Right atrium auricular region (tissue), 2 donors: ENCODE measurements around the gene C16orf96. TPM values are rescaled to one million over a fixed set of nuclear protein-coding genes. Genes with fewer than 3 reads are reported as not detected.

Source experiments
- DNase-seq: peaks from one replicate; pipeline ENCODE4 v3.0.0-alpha.2; 2019; ENCODE audit warnings: low spot score
- H3K27ac ChIP-seq, 2 donors: fragments of 200-600 bp; sonication (generic); 1 replicate in 1 of 2; 2 replicates in 1 of 2; pipeline ENCODE4 v1.5.1; 2016 to 2019
- H3K27me3 ChIP-seq, 2 donors: fragments of 200-600 bp; sonication (generic); one replicate each; pipeline versions ENCODE4 v1.5.1 to v1.6.0; 2017 to 2019
- H3K36me3 ChIP-seq: fragments of 200-600 bp; sonication (generic); one replicate; pipeline ENCODE4 v1.5.1; 2016
- H3K4me1 ChIP-seq, 2 donors: fragments of 200-600 bp; sonication (generic); one replicate each; pipeline versions ENCODE4 v1.5.1 to v1.6.0; 2017 to 2019
- H3K4me3 ChIP-seq, 2 donors: fragments of 200-600 bp; sonication (generic); 1 replicate in 1 of 2; 2 replicates in 1 of 2; pipeline ENCODE4 v1.5.1; 2017 to 2019; ENCODE audit warnings: mild to moderate bottlenecking in 1 of 2, moderate library complexity in 1 of 2
- H3K9me3 ChIP-seq, 2 donors: fragments of 200-600 bp; sonication (generic); one replicate each; pipeline ENCODE4 v1.5.1; 2019
- total RNA-seq, 2 donors: library from RNA; depleted of rRNA; stranded (reverse); fragments of >200 nt; gene quantifications; one replicate each; pipeline ENCODE4 v1.1.0, GENCODE V29; 2016
- TF ChIP-seq, protein P1 (sequence below), 2 donors: fragments of 200-600 bp; sonication (generic); IDR thresholded peaks; one replicate each; pipeline ENCODE4 v1.5.1; 2019; ENCODE audit warnings: antibody characterized with exemption in 2 of 2

C16orf96 gene
- total RNA-seq, 2 donors from 2014 or later, result 0.24 TPM; not detected in 1

DNA sequence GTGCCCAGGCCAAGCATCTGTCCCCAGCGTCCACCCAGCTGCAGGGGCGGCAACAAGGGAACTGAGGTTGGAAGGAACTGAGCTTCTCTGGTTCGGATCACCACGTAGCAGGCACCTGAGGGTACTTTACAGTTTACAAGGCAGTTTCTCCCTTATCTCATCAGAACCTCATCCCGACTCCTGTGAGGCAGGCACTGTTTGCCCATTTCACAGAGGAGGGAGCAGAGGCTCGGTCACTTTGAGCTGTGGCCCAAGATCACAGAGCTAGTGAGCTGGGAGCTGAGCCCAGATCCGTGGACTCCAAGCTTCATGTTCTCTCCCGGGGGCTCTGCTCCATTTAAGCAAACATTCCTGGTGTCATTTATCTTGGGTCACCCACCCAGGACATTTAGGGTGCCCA, 43.4 kb downstream of the C16orf96 start:
- no peak overlapping the region for H3K27ac ChIP-seq
- H3K36me3 ChIP-seq, result no peaks in the 10 kb centered on the region
- H3K4me3 ChIP-seq, result no peak overlapping the region
- no peaks in the 10 kb centered on the region for H3K9me3 ChIP-seq
- TF ChIP-seq, protein P1, sequence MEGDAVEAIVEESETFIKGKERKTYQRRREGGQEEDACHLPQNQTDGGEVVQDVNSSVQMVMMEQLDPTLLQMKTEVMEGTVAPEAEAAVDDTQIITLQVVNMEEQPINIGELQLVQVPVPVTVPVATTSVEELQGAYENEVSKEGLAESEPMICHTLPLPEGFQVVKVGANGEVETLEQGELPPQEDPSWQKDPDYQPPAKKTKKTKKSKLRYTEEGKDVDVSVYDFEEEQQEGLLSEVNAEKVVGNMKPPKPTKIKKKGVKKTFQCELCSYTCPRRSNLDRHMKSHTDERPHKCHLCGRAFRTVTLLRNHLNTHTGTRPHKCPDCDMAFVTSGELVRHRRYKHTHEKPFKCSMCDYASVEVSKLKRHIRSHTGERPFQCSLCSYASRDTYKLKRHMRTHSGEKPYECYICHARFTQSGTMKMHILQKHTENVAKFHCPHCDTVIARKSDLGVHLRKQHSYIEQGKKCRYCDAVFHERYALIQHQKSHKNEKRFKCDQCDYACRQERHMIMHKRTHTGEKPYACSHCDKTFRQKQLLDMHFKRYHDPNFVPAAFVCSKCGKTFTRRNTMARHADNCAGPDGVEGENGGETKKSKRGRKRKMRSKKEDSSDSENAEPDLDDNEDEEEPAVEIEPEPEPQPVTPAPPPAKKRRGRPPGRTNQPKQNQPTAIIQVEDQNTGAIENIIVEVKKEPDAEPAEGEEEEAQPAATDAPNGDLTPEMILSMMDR (IDR thresholded peaks at IDR 0.05), result no peak
- peaks cover 0 to 8% of the 10 kb centered on the region in 2 donors for H3K4me1 ChIP-seq
- no peaks in the 10 kb centered on the region for H3K27me3 ChIP-seq
- DNase-seq, result no peak

DNA sequence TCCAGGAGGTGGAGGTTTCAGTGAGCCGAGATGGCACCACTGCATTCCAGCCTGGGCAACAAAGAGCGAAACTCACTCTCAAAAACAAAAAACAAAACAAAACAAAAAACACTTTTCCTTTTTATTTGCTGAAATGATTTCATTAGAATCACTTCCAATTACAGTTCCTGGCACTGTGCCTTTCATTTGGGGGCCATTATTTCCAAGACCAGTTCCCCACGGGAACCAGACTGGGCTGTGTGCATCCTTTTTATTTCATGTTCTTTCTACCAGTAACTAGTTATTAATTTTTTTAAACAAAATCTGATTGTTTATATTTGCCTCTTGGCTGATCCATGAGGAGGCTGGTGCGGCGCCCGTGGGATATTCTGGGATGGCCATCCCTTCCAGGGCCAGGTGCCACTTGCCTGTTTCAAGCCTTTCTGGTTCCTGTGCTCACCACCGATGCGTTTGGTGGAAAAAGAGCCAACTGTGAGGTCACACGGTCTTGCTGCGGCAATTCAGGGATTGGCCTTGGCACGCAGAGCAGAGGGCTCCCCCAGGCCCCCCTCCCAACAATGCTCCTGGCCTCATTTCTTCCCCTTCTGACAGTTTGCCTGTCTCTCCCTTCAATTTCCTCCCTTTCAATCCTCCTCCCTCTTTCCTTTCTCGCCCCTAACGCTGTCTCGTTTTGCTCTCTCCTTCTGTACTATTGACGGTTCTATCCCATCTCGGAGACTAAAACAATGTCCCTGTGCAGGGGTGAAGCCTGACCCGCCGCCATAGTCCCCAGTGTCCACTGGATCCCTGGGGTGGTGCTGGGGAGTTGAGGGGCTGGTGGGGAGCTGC, 45.1 kb downstream of the C16orf96 start:
- DNase-seq, result no peak
- H3K27ac ChIP-seq, result no peak overlapping the region
- H3K36me3 ChIP-seq, result no peaks in the 10 kb centered on the region
- no peaks in the 10 kb centered on the region for H3K9me3 ChIP-seq
- TF ChIP-seq, protein P1 (IDR thresholded peaks at IDR 0.05), result no peak
- no peak overlapping the region for H3K4me3 ChIP-seq
- no peaks in the 10 kb centered on the region for H3K27me3 ChIP-seq
- H3K4me1 ChIP-seq, result peaks cover 0 to 8% of the 10 kb centered on the region in 2 donors

DNA sequence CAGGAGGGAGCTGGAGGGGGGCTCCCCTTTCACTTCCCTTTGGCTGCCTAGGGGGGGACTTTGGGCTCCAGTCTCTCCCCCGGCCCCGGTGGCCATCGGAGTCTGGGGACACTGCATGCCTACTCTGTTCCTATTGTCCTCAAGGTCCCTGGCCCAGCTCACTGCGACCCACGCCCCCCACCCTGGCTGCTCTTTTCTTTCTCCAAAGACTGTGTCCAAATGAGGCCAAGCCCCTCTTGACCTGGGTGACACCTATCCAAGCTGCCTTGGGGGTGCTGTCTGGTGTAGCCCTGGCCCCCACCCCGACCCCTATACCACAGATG, 45.7 kb downstream of the C16orf96 start:
- no peaks in the 10 kb centered on the region for H3K27me3 ChIP-seq
- no peaks in the 10 kb centered on the region for H3K36me3 ChIP-seq
- peaks cover 0 to 8% of the 10 kb centered on the region in 2 donors for H3K4me1 ChIP-seq
- no peak for DNase-seq
- TF ChIP-seq, protein P1 (IDR thresholded peaks at IDR 0.05), result no peak
- H3K4me3 ChIP-seq, result no peak overlapping the region
- H3K9me3 ChIP-seq, result no peaks in the 10 kb centered on the region
- H3K27ac ChIP-seq, result no peak overlapping the region

DNA sequence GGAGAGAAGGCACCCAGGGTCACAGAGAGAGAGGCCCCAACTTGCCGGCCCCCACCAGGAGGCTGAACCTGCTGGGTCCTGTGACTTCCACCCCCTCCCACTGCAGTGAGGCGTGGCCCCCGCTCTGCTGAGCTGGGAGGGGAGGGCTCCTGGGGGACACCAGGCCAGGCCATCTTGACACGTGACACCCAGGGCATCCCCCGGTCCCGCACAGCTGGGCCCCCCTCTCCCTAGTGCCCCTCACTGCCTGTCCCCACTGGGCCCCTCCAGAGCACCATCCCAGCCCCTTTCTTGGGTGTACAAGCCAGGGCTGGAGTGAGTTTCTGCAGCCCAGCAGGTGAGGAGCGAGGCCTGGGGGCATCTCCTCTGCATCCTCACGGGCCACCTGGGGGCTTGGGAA, 46.2 kb downstream of the C16orf96 start:
- no peaks in the 10 kb centered on the region for H3K9me3 ChIP-seq
- no peaks in the 10 kb centered on the region for H3K27me3 ChIP-seq
- no peak overlapping the region for H3K27ac ChIP-seq
- TF ChIP-seq, protein P1 (IDR thresholded peaks at IDR 0.05), result no peak
- H3K4me1 ChIP-seq, result peaks cover 0 to 8% of the 10 kb centered on the region in 2 donors
- DNase-seq, result no peak
- no peaks in the 10 kb centered on the region for H3K36me3 ChIP-seq
- no peak overlapping the region for H3K4me3 ChIP-seq

DNA sequence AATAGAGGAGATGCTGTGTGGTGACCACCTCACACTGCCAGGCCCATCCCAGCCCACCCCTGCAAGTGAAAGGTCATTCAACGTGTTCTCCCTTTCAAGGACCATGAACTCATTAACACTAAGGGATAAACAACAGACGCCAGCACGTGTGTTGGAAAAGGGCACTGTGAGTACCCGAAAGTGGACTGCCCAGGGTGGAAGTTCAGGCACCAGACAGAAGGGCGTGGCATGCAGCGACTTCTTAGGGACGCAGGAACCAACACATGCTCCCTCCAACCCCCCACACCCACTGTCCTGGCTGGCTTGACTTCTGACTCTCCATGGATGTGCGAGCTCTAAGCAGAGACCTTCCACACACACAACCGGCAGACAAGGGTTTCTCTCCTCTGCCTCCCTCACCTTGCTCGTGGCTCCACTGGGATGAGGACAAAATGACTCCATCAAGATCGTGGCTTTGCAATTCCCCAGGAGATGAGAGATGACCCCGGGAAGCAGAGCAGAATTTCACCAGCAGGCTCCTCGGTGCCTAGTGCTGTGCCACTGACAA, 47.6 kb downstream of the C16orf96 start:
- Histone ChIP-seq H3K27ac (no peak overlapping the region), H3K4me1 (peaks cover 0 to 8% of the 10 kb centered on the region in 2 donors), H3K9me3 (no peaks in the 10 kb centered on the region), H3K27me3 (no peaks in the 10 kb centered on the region), H3K36me3 (peaks cover 8% of the 10 kb centered on the region), H3K4me3 (no peak overlapping the region)
- TF ChIP-seq, protein P1 (IDR thresholded peaks at IDR 0.05), result no peak
- no peak for DNase-seq
